ENCODE results near the gene LSMEM2.

- TF ChIP-seq EZH2 (IDR thresholded peaks at IDR 0.05; ENCODE audit: low read length) (no peak), CTCF (optimal IDR thresholded peaks at IDR 0.05 in 1 of 3, IDR thresholded peaks at IDR 0.05 in 1 of 3, conservative IDR thresholded peaks at IDR 0.05 in 1 of 3; ENCODE audit: extremely low read depth in 1 of 3, insufficient read depth in 2 of 3, low read length in 3 of 3) (no peak)
These were observed 48.1 kb upstream of the LSMEM2 start for GRCh38 chr3:50230794-50231125.

Data from keratinocyte (primary cell).